Spleen (tissue), 7 donors: Measurements from ENCODE around the gene KIAA1210.

Experiments used
- POLR2A ChIP-seq, 3 donors: fragments of 450-650 bp; IDR thresholded peaks; one replicate each; pipeline ENCODE4 v1.5.1; 2017; ENCODE audit warnings: antibody characterized with exemption in 3 of 3, mild to moderate bottlenecking in 1 of 3
- POLR2AphosphoS5 ChIP-seq, 3 donors: sonication (generic); formaldehyde crosslinking; IDR thresholded peaks; one replicate each; pipeline ENCODE4 v1.5.1; 2017; ENCODE audit warnings: antibody characterized with exemption in 3 of 3
- TF ChIP-seq, protein P1 (sequence below), 11 experiments: fragments of 200-600 bp in 7 of 11; fragments of 450-650 bp in 4 of 11; sonication (generic) in 4 of 11; IDR thresholded peaks in 8 of 11; conservative IDR thresholded peaks in 3 of 11; 1 replicate in 7 of 11; 2 replicates in 4 of 11; pipeline versions ENCODE4 v1.4.0 to v1.8.0; 2016 to 2021; ENCODE audit warnings: antibody characterized with exemption in 11 of 11, inconsistent platforms in 4 of 11, mild to moderate bottlenecking in 1 of 11
- donor health status: DM: no; HTN: no; CAD: no; lungs with moderate emphysema.
- donor health status: DM: no; HTN: no; CAD: no.
- donor health status: DM: no; HTN: no; CAD: no.

DNA sequence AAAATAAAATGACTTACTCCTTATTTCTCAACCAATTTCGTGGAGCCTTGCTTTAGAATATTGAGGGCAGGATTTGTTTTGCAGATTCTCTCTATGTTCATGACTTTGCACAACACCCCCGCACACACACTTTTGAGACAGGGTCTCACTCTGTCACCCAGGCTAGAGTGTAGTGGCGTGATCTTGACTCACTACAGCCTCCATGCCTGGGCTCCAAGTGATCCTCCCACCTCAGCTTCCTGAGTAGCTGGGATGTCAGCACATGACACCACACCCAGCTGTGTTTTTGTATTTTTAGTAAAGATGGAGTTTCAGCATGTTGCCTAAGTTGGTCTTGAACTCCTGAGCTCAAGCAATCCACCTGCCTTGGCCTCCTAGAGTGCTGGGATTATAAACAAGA, 42.8 kb downstream of the KIAA1210 start:
- TF ChIP-seq, protein P1, sequence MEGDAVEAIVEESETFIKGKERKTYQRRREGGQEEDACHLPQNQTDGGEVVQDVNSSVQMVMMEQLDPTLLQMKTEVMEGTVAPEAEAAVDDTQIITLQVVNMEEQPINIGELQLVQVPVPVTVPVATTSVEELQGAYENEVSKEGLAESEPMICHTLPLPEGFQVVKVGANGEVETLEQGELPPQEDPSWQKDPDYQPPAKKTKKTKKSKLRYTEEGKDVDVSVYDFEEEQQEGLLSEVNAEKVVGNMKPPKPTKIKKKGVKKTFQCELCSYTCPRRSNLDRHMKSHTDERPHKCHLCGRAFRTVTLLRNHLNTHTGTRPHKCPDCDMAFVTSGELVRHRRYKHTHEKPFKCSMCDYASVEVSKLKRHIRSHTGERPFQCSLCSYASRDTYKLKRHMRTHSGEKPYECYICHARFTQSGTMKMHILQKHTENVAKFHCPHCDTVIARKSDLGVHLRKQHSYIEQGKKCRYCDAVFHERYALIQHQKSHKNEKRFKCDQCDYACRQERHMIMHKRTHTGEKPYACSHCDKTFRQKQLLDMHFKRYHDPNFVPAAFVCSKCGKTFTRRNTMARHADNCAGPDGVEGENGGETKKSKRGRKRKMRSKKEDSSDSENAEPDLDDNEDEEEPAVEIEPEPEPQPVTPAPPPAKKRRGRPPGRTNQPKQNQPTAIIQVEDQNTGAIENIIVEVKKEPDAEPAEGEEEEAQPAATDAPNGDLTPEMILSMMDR (IDR thresholded peaks at IDR 0.05 in 8 of 11, conservative IDR thresholded peaks at IDR 0.05 in 3 of 11) = no peak
- no peak for TF ChIP-seq POLR2AphosphoS5 (IDR thresholded peaks at IDR 0.05)
- TF ChIP-seq POLR2A (IDR thresholded peaks at IDR 0.05) = no peak
